Measurements from ENCODE around the gene RUNX2. TPM values are rescaled to one million over a fixed set of nuclear protein-coding genes. Genes with fewer than 3 reads are reported as not detected.

The RUNX2 gene
- total RNA-seq, 1 donor from 2014 or later: 26.1 TPM

DNA sequence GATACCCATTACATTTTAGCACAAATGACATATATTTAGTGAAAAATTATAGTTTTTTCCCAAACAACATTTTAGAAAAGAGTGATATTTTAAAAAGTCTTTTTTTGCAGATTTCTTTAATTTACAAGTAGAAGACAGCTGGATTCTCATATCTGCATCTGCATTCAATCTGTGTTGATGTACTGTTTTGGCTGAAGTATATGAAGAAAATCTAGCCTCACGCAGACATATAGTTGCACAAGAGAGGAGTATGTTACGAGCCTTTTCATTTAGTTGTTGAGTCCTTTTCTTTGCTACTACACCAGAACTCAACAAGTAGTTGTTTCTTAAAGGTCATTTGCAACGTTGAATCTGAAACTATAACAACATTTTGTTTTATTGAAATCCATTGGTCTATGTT lies 363.9 kb downstream of the RUNX2 start:
- Mint-ChIP-seq H3K27ac (ENCODE audit: unreplicated experiment) (no peak overlapping the region), H3K27me3 (ENCODE audit: low read depth, unreplicated experiment) (no peaks in the 10 kb centered on the region), H3K36me3 (ENCODE audit: low read depth, unreplicated experiment) (peaks cover 1% of the 10 kb centered on the region), H3K9me3 (ENCODE audit: unreplicated experiment) (no peaks in the 10 kb centered on the region), H3K4me3 (ENCODE audit: unreplicated experiment) (no peak overlapping the region), H3K4me1 (ENCODE audit: low read depth, unreplicated experiment) (peaks cover 15% of the 10 kb centered on the region)
- Histone ChIP-seq H3K4me1 (ENCODE audit: insufficient read depth, low read length) (peaks cover 9% of the 10 kb centered on the region), H3K9ac (ENCODE audit: low read length) (no peak overlapping the region), H3K4me3 (ENCODE audit: insufficient read depth, low read depth, low read length) (no peak overlapping the region), H3K4me2 (ENCODE audit: low read length) (no peak overlapping the region), H3K27ac (ENCODE audit: low read depth, low read length) (no peak overlapping the region), H2AFZ (ENCODE audit: low read depth, low read length) (no peak overlapping the region), H3K79me2 (ENCODE audit: insufficient read depth, low read length) (no peaks in the 10 kb centered on the region), H4K20me1 (ENCODE audit: insufficient read depth, low read length) (no peaks in the 10 kb centered on the region), H3K36me3 (ENCODE audit: insufficient read depth, low read length) (no peaks in the 10 kb centered on the region), H3K9me3 (ENCODE audit: insufficient read depth, low read depth, low read length) (no peaks in the 10 kb centered on the region), H3K27me3 (ENCODE audit: insufficient read depth, low read length) (no peaks in the 10 kb centered on the region)
- TF ChIP-seq EZH2 (IDR thresholded peaks at IDR 0.05; ENCODE audit: insufficient read depth, low read length) (no peak), CTCF (IDR thresholded peaks at IDR 0.05; ENCODE audit: insufficient read depth, low read depth, low read length) (no peak)
- no peak for DNase-seq (ENCODE audit: low read depth)
- no peak for FAIRE-seq

- Mint-ChIP-seq H3K4me3 (ENCODE audit: unreplicated experiment) (no peak overlapping the region), H3K4me1 (ENCODE audit: low read depth, unreplicated experiment) (peaks cover 33% of the 10 kb centered on the region), H3K36me3 (ENCODE audit: low read depth, unreplicated experiment) (no peaks in the 10 kb centered on the region), H3K27ac (ENCODE audit: unreplicated experiment) (peak overlapping the region; percentile 88), H3K9me3 (ENCODE audit: unreplicated experiment) (no peaks in the 10 kb centered on the region), H3K27me3 (ENCODE audit: low read depth, unreplicated experiment) (no peaks in the 10 kb centered on the region)
- Histone ChIP-seq H3K36me3 (ENCODE audit: insufficient read depth, low read length) (no peaks in the 10 kb centered on the region), H4K20me1 (ENCODE audit: insufficient read depth, low read length) (no peaks in the 10 kb centered on the region), H3K9me3 (ENCODE audit: insufficient read depth, low read depth, low read length) (no peaks in the 10 kb centered on the region), H3K4me1 (ENCODE audit: insufficient read depth, low read length) (peaks cover 18% of the 10 kb centered on the region), H3K4me3 (ENCODE audit: insufficient read depth, low read depth, low read length) (no peak overlapping the region), H3K79me2 (ENCODE audit: insufficient read depth, low read length) (no peaks in the 10 kb centered on the region), H2AFZ (ENCODE audit: low read depth, low read length) (peak overlapping the region; percentile 22), H3K27ac (ENCODE audit: low read depth, low read length) (peak overlapping the region; percentile 82), H3K27me3 (ENCODE audit: insufficient read depth, low read length) (no peaks in the 10 kb centered on the region), H3K9ac (ENCODE audit: low read length) (peak overlapping the region; percentile 56), H3K4me2 (ENCODE audit: low read length) (no peak overlapping the region)
- no peak for TF ChIP-seq CTCF (IDR thresholded peaks at IDR 0.05; ENCODE audit: insufficient read depth, low read depth, low read length)
- TF ChIP-seq EZH2 (IDR thresholded peaks at IDR 0.05; ENCODE audit: insufficient read depth, low read length): no peak
- FAIRE-seq (no peak), DNase-seq (ENCODE audit: low read depth) (no peak)
Measured at GRCh38 chr6:45696738-45697137, 368.6 kb downstream of the RUNX2 start.

DNA sequence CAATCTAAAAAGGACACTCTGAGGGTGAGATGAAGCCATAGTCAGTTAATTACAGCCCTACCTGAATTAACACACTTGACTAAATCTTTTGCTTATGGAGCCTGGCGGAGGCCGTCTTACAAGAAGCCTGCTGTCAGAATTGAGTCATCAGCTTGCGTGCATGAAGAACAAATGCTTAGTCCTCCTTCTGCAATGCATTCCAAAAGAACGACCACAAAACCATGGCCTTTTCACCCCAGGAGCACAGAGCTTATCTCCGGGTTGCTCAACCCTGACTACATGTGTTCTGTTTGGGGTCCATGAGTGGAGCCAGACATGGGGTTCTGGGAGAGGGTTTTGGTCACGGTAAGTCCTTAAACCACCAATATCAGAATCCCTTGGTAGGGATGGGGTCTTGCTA lies 369.5 kb downstream of the RUNX2 start:
- no peaks in the 10 kb centered on the region for H3K36me3 Mint-ChIP-seq (ENCODE audit: low read depth, unreplicated experiment)
- no peaks in the 10 kb centered on the region for H3K27me3 ChIP-seq (ENCODE audit: insufficient read depth, low read length)
- H3K36me3 ChIP-seq (ENCODE audit: insufficient read depth, low read length): no peaks in the 10 kb centered on the region
- FAIRE-seq (peak; percentile 93), DNase-seq (ENCODE audit: low read depth) (peak; percentile 99)
- TF ChIP-seq CTCF (IDR thresholded peaks at IDR 0.05; ENCODE audit: insufficient read depth, low read depth, low read length) (no peak), EZH2 (IDR thresholded peaks at IDR 0.05; ENCODE audit: insufficient read depth, low read length) (no peak)
- H3K27ac Mint-ChIP-seq (ENCODE audit: unreplicated experiment): peak overlapping the region; percentile 88
- H3K9me3 Mint-ChIP-seq (ENCODE audit: unreplicated experiment): no peaks in the 10 kb centered on the region
- H3K27me3 Mint-ChIP-seq (ENCODE audit: low read depth, unreplicated experiment): no peaks in the 10 kb centered on the region
- H2AFZ ChIP-seq (ENCODE audit: low read depth, low read length): no peak overlapping the region
- no peak overlapping the region for H3K4me3 ChIP-seq (ENCODE audit: insufficient read depth, low read depth, low read length)
- H3K4me1 ChIP-seq (ENCODE audit: insufficient read depth, low read length): peaks cover 18% of the 10 kb centered on the region
- peak overlapping the region; percentile 82 for H3K27ac ChIP-seq (ENCODE audit: low read depth, low read length)
- peak overlapping the region; percentile 41 for H3K4me2 ChIP-seq (ENCODE audit: low read length)
- H3K79me2 ChIP-seq (ENCODE audit: insufficient read depth, low read length): no peaks in the 10 kb centered on the region
- no peak overlapping the region for H3K4me3 Mint-ChIP-seq (ENCODE audit: unreplicated experiment)
- peak overlapping the region; percentile 56 for H3K9ac ChIP-seq (ENCODE audit: low read length)
- H3K4me1 Mint-ChIP-seq (ENCODE audit: low read depth, unreplicated experiment): peaks cover 36% of the 10 kb centered on the region
- no peaks in the 10 kb centered on the region for H4K20me1 ChIP-seq (ENCODE audit: insufficient read depth, low read length)
- no peaks in the 10 kb centered on the region for H3K9me3 ChIP-seq (ENCODE audit: insufficient read depth, low read depth, low read length)
